DMS 273 (cell line): Measurements from ENCODE around the gene EFCAB7.
A peak's percentile ranks its signal among the peaks of the same experiment; 100 is the strongest.

Source experiments
- DNase-seq: peaks from one replicate; lab custom pipeline; 2025; ENCODE audit not compliant: unreplicated experiment; lab: John Stamatoyannopoulos, UW

The EFCAB7 gene

DNA sequence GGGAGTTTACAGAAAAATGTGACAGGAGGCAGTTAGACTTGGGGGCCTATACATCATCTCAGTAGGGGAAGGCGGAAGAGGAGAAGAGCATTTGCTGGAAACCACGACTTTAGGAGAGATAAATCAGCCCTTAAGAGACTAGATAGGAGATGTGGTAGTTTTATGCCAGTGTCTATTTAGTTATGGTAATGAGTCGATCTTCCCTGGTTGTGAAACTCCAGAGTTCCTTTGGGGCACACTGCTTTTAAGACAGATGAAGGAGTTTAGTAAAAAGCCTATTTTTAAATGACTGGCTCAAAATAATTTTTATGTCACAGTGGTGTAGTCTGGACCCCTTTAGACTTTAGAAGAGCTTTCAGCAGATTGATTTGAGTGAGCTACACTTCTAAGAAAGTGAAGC is 77.7 kb downstream of the EFCAB7 start:
- DNase-seq, result no peak

DNA sequence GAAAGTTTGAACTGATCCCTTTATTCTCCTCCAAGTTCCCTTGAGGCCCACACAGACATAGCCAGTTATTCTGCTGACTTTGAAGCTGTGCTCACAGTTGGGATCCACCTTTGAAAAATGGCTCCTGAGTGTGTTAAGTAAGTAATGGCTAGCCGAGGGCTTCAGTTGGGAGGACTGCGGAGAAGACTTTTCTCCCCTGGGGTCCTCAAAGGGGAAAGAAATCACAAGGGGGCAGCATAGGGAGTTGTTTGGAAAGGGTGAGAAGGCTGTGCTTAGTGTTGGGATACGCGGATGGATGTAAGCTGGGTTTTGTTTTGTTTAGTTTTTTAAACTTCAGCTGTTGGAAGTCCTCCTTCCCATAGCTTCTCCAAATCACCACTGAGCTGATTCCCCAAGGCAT is 78.1 kb downstream of the EFCAB7 start:
- no peak for DNase-seq

DNA sequence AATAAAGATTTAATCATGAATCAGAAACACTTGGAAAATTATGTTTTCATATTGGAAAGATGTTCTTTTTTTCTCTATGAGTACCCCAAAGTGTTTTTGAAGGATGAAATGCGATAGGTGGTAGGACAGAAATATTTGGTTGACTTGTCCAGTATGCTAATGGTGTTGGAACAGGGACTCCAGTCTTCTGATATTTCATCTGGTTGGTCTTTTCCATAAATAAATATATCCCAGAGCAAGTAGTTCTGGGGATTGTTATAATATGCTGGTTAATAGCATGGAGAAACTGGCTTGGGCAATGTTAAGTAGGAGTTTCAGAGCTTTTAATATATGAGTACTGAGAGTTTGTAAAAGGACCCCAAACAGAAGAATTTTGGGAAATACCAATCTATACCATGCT is 78.6 kb downstream of the EFCAB7 start:
- DNase-seq, result no peak

DNA sequence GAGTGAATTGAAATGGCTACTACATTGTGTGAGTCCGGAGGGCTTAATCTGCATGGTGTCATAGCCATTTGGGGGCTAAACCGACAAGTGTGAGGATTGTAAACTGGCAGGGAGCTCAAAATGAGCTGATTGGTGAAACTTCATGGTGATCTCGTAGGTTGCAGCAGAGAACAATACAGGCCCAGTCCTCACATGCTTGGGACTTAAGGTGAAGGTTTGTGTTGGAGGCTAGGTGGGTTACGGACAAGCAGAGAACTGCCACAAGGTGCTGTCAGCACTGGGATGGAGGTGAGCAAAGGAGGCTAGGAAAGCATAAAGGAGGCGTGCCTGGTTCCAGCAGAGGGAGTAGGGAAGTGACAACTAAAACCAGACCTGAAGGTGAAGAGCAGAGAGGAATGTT is 79.3 kb downstream of the EFCAB7 start:
- no peak for DNase-seq

DNA sequence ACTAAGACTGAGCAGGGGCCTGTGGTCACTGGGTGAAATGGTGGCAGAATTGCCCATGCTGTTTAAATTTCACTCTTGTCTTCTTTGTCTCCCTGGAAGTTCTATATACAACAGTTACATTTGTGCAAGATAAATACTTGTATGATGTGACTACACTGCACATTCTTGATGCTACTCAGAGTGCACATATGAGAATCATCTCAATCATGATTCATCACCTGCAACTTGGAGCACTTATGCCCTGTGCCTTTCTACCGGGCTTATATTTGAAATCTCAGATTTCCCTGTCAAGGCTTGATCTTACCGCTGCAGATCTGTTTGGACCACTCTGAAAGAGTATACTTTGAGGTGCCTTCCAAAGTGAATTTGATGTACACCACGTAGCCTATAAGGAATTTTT is 80.5 kb downstream of the EFCAB7 start:
- DNase-seq, result no peak

DNA sequence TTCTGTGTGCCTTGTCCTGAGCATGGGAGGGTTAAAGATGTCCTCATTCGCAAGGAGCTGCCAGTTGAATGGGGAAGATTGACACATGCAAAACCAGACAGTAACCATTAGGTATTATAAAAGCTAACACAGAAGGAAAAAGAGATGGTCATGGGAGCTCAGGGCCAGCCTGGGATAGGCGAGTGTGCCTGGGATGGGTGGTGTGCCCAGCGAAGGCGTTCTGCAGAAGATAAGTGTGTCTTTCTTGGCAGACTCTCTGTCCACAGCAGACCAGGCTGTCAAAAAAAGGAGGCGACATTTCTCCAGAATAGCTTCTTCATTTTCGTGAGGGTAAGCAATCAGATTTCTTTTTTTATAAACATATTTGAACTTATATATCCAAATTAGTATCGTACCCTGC is 84.0 kb downstream of the EFCAB7 start:
- DNase-seq, result no peak

DNA sequence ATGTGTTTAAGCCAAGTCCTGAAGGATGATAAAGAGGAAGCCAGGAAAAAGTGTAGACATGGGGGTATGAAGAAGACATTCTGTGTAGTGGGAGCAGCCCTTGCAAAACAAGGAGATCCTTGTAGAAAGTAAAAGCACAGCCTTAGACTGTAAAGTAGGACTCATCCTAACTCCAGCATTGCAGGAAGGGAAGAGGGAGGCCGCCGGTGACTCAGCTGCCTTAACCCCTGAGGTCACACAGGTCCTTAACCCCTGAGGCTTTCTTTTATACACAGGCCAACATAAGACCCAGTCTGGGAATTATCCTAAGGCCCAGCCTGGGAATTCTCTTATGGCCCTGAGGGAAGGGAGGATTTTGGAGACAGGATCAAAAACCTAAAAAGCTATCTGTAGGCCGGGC is 87.9 kb downstream of the EFCAB7 start:
- DNase-seq, result no peak

DNA sequence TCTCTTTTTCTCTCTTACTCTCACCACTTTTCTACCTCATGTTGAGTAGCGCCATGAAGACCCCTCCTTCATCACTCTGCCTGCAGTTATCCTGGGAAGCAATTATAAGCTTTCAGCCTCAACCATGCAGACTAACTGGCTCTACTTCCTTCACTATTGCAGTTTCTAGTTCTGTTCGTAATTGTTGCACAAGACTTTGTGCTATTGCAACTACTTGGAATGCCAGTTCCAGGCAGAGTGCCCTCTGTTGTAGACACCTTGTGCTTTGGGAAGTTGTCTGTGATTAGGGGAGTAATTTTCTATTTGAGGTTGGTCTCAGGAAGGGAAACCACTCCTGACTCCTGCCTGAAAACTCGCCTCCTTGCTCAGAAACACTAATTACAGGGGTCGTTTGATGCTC is 89.2 kb downstream of the EFCAB7 start:
- DNase-seq, result no peak

DNA sequence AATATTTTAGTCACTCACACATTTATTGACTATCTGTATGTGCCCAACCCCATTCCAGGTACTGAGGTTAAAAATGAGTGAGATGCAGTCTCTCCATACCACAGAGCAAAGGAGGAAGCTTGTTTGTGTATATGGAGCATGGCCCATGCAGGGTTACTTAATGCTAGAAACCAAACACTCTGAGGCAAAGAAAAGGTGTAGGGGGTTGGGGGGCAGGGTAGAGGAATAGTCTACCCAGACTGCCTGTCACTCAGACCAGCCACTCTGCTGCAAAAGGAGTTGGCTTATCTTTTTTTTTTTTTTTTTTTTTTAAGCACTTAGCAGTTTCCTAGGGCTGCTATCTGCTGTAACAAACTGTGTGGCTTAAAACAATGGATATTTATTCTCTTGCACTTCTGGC is 89.6 kb downstream of the EFCAB7 start:
- no peak for DNase-seq

DNA sequence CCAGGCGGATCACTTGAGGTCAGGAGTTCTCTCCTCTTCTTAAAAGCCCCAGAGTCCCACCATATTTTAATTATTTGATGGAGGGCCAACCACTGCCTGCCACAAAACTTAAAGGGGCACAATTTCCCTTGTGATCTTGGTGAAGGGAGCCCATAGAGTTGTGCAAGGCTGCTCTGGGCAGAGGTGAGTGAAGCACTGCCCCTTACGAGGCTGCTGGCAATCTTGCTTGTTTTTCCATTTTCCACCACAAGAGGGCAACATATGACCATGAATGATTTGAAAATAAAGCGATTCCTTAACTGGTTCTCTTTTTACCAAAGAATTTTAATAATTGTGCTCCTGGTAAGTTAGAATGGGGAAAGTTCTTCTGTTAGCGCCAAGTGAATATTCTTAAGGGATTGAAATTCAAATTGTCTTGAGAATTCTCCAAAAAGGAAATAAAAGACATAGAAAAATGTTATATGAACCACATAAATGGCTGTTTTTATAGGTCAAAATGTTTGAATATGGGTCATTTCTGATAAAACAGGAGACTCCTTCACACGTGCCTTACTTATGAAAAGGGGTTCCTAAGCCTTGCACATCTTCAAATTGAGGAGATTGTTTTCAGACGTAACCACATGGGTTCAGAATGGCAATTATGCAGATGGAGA is 92.6 kb downstream of the EFCAB7 start:
- DNase-seq, result peak; percentile 92

DNA sequence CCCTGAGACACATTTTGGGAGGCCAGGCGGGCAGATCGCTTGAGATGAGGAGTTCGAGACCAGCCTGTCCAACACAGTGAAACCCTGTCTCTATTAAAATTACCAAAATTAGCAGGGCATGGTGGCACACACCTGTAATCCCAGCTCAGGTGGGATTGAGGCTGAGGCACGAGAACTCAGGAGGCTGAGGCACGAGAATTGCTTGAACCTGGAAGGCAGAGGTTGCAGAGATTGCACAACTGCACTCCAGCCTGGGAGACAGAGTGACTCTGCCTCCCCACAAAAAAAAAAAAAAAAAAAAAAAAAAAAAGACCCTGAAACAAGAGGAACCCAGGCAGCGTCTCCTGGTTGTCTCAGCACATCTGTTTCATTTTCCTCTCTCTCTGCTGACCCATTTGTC is 94.1 kb downstream of the EFCAB7 start:
- DNase-seq, result peak; percentile 38

DNA sequence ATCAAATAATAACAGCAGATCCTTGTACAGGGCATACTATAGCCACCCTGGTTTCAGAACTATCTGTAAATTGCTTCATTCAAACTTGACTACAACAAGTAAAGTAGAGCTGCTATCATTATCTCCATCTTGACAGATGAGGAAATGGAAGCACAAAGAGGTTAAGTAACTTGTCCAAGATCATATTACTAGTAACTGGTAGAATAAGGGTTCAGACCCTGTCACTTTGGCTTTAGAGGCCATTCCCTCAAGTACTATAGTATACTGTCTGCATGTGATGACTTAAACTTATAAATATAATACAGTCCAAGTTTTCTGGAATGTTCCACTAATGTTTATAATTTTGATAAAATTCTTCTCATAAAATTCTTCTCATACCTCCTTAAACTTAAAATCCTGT is 94.7 kb downstream of the EFCAB7 start:
- DNase-seq, result peak; percentile 38

DNA sequence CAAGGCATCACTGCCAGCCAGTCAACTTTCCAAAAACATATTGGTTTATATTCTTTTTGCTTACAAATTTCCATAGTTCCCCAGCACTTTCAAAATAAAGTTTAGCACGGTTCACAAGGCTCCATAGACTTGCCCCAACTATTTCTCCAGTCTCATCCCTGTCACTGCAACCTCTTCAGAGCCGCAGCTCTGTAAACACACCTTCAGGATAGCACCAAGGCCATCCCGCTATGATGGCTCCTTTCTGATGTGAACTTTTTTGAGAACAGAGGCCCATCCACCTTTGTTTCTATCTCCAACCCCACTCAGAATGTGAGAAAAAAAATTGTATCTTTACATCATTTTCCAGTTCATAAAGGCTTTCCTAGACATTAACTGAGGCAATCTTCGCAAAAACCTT is 96.2 kb downstream of the EFCAB7 start:
- no peak for DNase-seq

DNA sequence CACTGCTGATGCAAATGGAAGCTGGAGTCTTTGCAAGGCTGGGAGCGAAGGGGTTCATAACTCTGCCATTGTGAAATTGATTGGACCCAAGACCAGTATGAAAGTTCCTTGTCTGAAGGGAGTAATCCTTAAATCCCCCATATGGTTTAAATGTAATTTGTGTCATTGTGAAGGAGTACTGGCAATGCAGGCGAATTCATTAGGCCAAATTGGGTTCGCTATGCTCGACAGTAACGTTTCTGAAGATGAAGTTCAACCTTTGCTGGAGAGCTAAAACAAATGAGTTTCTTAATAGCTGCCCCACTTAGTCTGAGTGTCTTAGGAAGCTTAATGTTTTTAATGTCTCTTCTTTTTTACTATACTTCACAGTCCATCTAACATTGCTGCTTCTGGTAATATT is 97.3 kb downstream of the EFCAB7 start:
- DNase-seq, result no peak

DNA sequence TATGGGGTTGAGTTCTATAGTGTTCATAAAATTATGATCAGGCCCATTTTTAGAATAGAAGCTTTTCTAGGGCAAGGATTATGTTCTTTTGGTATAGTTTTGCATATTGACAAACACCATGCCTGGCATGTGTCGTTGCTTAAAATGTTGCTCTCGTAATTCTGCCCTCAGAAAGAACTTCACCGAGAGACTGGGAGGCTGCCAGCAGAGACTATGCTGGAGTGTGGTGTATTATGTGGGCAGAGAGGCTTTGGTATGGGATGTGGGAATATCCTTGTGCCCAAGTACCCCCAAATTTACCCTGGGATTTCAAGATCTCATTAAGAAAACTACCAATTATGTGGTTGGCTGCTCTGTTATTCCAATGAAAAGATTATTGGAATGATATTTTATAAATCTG is 97.8 kb downstream of the EFCAB7 start:
- DNase-seq, result peak; percentile 22

DNA sequence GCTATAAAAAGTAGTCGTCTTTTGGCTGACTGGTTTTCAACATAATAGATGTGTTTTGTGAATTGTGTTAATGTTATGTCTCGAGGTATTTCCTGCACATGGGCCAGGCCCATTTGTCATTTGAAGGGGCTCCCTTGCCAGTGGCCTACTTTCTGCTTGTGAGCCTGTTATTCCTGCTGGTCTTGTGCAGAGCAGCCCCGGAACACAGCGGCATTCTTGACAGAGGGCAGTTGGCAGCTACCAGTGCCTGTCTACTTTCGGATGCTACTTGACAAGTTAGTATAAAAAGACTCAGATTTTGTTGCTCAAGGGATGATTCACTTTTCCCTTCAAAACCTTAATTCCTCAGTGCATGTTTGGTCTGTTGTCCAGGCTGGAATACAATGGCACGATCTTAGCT is 98.4 kb downstream of the EFCAB7 start:
- DNase-seq, result no peak
